VCaP (cell line): ENCODE data around the gene EFCAB8.
"Not testable (repeated sequence)": the region's sequence is repeated elsewhere in the genome, so short reads cannot be mapped to it uniquely, and the experiment has no call there.

Experiments
- H3K27ac ChIP-seq: fragments of 450-650 bp; 2 replicates; pipeline ENCODE4 v1.5.1; 2017
- TF ChIP-seq, protein P1 (sequence below): fragments of 450-650 bp; conservative IDR thresholded peaks from 2 replicates; pipeline ENCODE4 v1.5.1; 2017; ENCODE audit warnings: mild to moderate bottlenecking, moderate library complexity

EFCAB8 gene

GRCh38 chr20:32869562-32869961 is 10.8 kb downstream of the EFCAB8 start:
- TF ChIP-seq, protein P1, sequence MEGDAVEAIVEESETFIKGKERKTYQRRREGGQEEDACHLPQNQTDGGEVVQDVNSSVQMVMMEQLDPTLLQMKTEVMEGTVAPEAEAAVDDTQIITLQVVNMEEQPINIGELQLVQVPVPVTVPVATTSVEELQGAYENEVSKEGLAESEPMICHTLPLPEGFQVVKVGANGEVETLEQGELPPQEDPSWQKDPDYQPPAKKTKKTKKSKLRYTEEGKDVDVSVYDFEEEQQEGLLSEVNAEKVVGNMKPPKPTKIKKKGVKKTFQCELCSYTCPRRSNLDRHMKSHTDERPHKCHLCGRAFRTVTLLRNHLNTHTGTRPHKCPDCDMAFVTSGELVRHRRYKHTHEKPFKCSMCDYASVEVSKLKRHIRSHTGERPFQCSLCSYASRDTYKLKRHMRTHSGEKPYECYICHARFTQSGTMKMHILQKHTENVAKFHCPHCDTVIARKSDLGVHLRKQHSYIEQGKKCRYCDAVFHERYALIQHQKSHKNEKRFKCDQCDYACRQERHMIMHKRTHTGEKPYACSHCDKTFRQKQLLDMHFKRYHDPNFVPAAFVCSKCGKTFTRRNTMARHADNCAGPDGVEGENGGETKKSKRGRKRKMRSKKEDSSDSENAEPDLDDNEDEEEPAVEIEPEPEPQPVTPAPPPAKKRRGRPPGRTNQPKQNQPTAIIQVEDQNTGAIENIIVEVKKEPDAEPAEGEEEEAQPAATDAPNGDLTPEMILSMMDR = no peak
- H3K27ac ChIP-seq = no peak overlapping the region

DNA sequence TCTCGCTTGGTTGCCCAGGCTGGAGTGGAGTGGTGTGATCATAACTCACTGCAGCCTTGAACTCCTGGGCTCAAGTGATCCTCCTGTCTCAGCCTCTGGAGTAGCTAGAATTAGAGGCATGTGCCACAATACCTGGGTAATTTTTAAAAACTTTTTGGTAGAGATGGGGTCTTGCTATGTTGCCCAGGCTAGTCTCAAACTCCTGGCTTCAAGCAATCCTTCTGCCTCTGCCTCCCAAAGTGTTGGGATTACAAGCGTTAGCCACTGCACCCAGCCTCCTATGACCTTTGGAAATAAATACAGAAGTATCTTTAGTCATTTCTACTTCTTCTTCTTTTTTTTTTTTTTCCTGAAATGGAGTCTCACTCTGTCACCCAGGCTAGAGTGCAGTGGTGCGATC is 11.8 kb downstream of the EFCAB8 start:
- H3K27ac ChIP-seq = not testable (repeated sequence)

DNA sequence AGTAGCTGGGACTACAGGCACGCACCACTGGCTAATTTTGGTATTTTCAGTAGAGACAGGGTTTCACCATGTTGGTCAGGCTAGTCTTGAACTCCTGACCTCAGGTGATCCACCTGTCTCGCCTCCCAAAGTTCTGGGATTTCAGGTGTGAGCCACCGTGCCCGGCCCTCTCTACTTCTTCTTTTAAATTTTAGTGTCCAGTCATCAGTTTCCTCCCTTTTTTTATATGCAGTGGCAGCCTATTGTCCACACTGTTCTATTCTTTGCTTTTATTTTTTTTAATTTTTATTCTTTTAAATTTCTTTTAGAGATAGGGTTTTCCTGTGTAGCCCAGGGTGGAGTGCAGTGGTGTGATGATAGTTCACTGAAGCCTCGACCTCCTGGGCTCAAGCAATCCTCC is 12.3 kb downstream of the EFCAB8 start:
- H3K27ac ChIP-seq = no peak overlapping the region
- TF ChIP-seq, protein P1 = no peak

GRCh38 chr20:32871627-32872160 is 13.0 kb downstream of the EFCAB8 start:
- no peak overlapping the region for H3K27ac ChIP-seq
- TF ChIP-seq, protein P1 = no peak

GRCh38 chr20:32872266-32872665 is 13.5 kb downstream of the EFCAB8 start:
- TF ChIP-seq, protein P1 = no peak
- no peak overlapping the region for H3K27ac ChIP-seq

- TF ChIP-seq, protein P1 = no peak
- H3K27ac ChIP-seq = no peak overlapping the region
Measured at GRCh38 chr20:32875673-32876072, 16.9 kb downstream of the EFCAB8 start.

DNA sequence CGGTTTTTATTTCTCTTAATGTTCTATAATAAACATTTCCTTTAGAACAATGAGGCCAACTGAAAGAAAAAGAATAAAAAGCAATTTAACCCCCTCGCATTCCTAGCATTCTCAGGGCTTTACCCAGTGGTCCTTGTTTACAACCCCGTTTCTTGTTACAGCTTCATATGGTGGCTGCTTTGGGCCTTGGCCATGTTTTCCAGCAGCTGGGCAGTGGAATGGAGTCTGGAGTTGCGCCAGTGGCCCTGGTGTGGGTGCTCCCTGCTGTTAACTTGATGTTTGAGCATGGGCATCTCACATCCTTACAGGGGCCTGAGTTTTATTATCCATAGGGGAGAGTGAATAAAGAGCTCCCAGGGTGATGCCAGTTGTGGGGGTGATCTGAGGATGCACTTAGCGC is 18.8 kb downstream of the EFCAB8 start:
- TF ChIP-seq, protein P1 = no peak

DNA sequence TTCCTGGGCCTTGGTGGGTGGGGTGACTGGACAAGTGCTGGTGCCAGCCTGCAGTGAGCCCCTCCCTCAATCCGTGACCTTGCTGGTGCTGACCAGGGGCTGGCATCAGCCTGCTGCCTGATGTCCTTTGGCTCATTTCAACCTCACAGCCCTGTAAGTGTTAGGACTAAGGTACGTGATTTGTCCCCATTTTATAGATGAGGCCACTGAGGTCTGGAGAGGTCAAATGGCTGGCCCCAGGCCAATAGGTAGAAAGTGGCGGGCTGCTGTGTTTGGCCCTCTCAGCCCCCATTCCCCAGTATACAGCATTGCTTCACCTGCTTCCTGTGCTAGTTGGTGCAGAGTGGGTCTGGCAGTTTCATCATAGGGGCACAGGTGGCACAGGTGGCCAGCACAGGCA is 20.1 kb downstream of the EFCAB8 start:
- H3K27ac ChIP-seq = no peak overlapping the region
- TF ChIP-seq, protein P1 = no peak

More for the DNA sequence above, 18.8 kb downstream of the EFCAB8 start:
- no peak overlapping the region for H3K27ac ChIP-seq
